Glutamatergic neuron (in vitro differentiated cells): ENCODE measurements around the gene PTPRO. TPM values are rescaled to one million over a fixed set of nuclear protein-coding genes. Genes with fewer than 3 reads are reported as not detected.

ENCODE experiments used
- DNase-seq: peaks from one replicate; pipeline ENCODE4 v3.0.0; 2022
- H3K27ac Mint-ChIP-seq: one replicate; pipeline ENCODE4 v1.8.0; 2020; ENCODE audit warnings: mild to moderate bottlenecking, mixed read lengths, inconsistent platforms; ENCODE audit not compliant: unreplicated experiment
- H3K27me3 Mint-ChIP-seq: one replicate; pipeline ENCODE4 v1.8.0; 2020; ENCODE audit warnings: mild to moderate bottlenecking, moderate library complexity, mixed read lengths, inconsistent platforms; ENCODE audit not compliant: unreplicated experiment
- H3K36me3 Mint-ChIP-seq: one replicate; pipeline ENCODE4 v1.8.0; 2020; ENCODE audit warnings: mild to moderate bottlenecking, mixed read lengths, inconsistent platforms; ENCODE audit not compliant: unreplicated experiment
- H3K4me1 Mint-ChIP-seq: one replicate; pipeline ENCODE4 v1.8.0; 2020; ENCODE audit warnings: mild to moderate bottlenecking, low read depth, mixed read lengths, inconsistent platforms; ENCODE audit not compliant: unreplicated experiment
- H3K4me3 Mint-ChIP-seq: one replicate; pipeline ENCODE4 v1.8.0; 2020; ENCODE audit warnings: mild to moderate bottlenecking, mixed read lengths, inconsistent platforms; ENCODE audit not compliant: unreplicated experiment
- H3K9me3 Mint-ChIP-seq: one replicate; pipeline ENCODE4 v1.8.0; 2020; ENCODE audit warnings: mild to moderate bottlenecking, moderate library complexity, mixed read lengths, inconsistent platforms; ENCODE audit not compliant: unreplicated experiment
- total RNA-seq: library from RNA; stranded (reverse); fragmentation: NEBNext Ultra II Directional; extraction: Animal tissue kit (Norgen Biotek cat#: 25700); gene quantifications from one replicate; pipeline ENCODE4 v1.2.1, GENCODE V29; 2021; ENCODE audit not compliant: unreplicated experiment
- TF ChIP-seq, protein P1 (sequence below): fragments of 200-600 bp; sonication (generic); IDR thresholded peaks from one replicate; pipeline ENCODE4 v1.5.0; 2021; ENCODE audit not compliant: partially characterized antibody, unreplicated experiment

The PTPRO gene
- total RNA-seq, 1 donor from 2014 or later: 32.5 TPM

DNA sequence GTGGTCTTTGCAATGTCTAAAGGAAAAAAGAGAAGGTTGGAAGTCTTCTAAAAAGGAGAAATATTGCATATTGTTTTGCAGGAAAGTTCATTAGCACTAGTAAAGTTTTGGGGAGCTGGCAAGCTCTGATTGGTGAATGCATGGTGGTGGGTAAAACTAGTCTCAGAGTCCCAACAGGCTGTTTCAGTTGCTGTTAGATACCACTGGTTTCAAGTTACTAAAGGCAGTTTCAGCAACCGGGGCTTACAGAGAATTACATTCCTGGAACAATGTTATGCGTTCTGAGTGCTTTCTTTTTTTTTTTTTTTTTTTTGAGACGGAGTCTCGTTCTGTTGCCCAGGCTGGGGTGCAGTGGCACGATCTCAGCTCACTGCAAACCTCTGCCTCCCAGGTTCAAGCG is 258.7 kb downstream of the PTPRO start:
- TF ChIP-seq, protein P1, sequence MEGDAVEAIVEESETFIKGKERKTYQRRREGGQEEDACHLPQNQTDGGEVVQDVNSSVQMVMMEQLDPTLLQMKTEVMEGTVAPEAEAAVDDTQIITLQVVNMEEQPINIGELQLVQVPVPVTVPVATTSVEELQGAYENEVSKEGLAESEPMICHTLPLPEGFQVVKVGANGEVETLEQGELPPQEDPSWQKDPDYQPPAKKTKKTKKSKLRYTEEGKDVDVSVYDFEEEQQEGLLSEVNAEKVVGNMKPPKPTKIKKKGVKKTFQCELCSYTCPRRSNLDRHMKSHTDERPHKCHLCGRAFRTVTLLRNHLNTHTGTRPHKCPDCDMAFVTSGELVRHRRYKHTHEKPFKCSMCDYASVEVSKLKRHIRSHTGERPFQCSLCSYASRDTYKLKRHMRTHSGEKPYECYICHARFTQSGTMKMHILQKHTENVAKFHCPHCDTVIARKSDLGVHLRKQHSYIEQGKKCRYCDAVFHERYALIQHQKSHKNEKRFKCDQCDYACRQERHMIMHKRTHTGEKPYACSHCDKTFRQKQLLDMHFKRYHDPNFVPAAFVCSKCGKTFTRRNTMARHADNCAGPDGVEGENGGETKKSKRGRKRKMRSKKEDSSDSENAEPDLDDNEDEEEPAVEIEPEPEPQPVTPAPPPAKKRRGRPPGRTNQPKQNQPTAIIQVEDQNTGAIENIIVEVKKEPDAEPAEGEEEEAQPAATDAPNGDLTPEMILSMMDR: no peak
- Mint-ChIP-seq H3K36me3 (peaks cover 11% of the 10 kb centered on the region), H3K27me3 (no peaks in the 10 kb centered on the region), H3K4me3 (no peak overlapping the region), H3K4me1 (no peaks in the 10 kb centered on the region), H3K9me3 (peaks cover 2% of the 10 kb centered on the region), H3K27ac (no peak overlapping the region)
- no peak for DNase-seq

DNA sequence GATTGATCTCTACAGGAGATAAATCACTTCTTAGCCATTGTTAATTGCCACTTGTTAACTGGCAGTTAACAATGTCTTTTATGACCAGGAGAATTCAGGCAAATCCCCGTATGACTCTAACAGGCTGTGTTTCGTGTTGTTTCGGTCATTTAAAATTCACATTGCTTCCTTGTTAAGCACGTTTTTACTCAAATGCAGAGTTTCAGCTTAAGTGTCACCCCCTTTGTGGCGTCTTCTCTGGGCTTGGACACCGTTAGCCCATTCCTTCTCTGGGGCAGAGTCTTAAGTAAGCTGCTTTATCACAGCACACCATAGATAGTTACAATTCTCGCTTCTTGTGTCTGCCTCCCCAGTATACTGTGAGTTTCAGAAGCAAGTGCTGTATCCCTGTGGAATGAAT is 261.5 kb downstream of the PTPRO start:
- Mint-ChIP-seq H3K27me3 (no peaks in the 10 kb centered on the region), H3K36me3 (peaks cover 11% of the 10 kb centered on the region), H3K27ac (no peak overlapping the region), H3K4me1 (no peaks in the 10 kb centered on the region), H3K9me3 (peaks cover 2% of the 10 kb centered on the region), H3K4me3 (no peak overlapping the region)
- DNase-seq: no peak
- TF ChIP-seq, protein P1: no peak

DNA sequence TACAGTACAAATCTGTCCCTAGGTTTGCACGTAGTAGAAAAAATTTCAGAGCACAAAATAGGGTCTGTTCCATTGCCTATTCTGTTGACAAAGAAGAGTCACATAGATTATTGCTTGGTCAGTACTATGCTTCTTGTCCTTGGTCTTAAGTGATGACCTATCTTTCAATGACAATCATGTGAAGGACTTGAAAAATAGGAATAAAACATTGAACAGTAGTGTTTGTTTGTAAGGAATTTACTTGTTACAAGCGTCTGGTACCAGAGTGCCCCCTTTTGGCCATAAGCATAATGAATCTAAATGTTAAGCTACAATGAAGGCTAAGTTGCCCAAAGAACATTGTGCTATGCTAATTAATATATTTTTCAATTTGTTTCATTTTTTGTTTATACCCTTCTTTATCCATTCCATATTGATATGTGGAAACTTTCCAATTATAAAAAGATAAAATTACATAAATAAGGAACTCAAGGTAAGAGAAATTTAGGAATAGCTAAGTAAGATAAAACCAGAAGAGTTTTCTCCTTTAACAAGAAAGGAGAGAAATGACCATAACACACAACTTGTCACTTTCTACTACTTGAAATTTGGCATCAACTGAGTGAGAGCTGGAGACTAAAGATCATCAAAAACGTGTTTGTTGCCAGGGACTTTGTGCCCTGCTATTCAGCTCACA is 262.2 kb downstream of the PTPRO start:
- Mint-ChIP-seq H3K4me3 (no peak overlapping the region), H3K36me3 (peaks cover 11% of the 10 kb centered on the region), H3K4me1 (no peaks in the 10 kb centered on the region), H3K9me3 (peaks cover 2% of the 10 kb centered on the region), H3K27ac (no peak overlapping the region), H3K27me3 (no peaks in the 10 kb centered on the region)
- DNase-seq: no peak
- TF ChIP-seq, protein P1: peak; percentile 70

DNA sequence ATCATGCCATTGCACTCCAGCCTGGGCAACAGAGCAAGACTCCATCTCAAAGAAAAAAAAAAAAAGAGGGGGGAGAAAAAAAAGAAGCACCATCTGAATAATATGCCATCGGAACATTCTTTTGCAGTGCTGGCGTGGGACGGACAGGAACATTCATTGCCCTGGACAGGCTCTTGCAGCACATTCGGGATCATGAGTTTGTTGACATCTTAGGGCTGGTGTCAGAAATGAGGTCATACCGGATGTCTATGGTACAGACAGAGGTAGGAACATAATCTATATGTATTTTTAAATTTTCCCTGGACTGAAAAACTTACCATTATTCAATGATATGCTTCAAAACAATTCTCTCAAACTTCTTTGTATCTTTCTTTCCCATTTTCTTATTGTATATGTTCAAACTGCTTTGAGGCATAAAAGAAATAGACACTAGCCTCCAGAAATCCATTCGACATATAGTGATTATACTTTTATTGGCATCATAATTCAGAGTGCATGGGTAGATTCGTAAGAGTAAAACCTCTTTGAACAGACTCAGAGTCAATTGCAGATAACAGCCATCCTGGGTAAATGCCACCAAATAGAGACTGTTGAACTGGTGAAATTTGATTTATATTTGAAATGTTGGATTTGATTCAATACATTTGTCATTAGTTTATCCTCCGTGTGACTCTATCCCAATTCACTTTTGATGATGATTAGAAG is 267.2 kb downstream of the PTPRO start:
- TF ChIP-seq, protein P1: no peak
- Mint-ChIP-seq H3K9me3 (no peaks in the 10 kb centered on the region), H3K27me3 (no peaks in the 10 kb centered on the region), H3K36me3 (no peaks in the 10 kb centered on the region), H3K4me3 (no peak overlapping the region), H3K4me1 (no peaks in the 10 kb centered on the region), H3K27ac (no peak overlapping the region)
- no peak for DNase-seq

DNA sequence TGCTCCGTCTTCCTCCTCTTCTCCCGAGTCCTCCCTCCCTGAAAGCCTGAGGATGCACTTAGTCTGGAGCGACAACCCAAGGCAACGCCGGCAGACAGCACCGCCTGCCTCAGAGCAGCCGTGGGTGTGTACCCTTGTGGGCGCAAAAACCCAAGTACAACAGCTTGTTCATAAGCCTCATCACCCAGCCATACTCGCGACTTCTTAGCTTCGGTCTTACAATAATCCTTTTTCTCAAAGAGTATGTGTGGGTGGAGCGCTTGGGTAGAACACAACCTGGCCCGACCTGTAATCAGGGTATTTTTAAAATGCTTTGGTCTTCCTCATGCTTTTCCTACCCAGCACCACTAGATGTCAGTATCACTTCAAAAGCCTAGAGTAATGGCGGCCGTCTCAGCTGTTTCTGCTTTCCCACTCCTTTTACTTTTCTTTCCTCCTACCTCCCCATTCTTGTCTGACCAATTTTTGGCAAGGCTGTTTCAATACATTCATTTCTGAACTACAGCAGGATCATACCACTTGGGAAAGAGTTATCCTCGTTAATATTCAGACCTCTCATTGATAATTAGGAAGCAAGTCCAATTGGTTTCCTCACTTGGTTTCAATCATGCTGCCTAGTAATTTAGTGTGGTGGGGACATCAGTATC is 268.0 kb downstream of the PTPRO start:
- H3K4me3 Mint-ChIP-seq: peak overlapping the region; percentile 39
- H3K4me1 Mint-ChIP-seq: no peaks in the 10 kb centered on the region
- DNase-seq: no peak
- TF ChIP-seq, protein P1: peak; percentile 81
- no peak overlapping the region for H3K27ac Mint-ChIP-seq
- no peaks in the 10 kb centered on the region for H3K36me3 Mint-ChIP-seq
- H3K27me3 Mint-ChIP-seq: no peaks in the 10 kb centered on the region
- H3K9me3 Mint-ChIP-seq: no peaks in the 10 kb centered on the region
